C4-2B (cell line): Measurements from ENCODE around the gene ZFYVE26.

ENCODE experiments used
- H3K27ac ChIP-seq: fragments of 450-650 bp; 2 replicates; pipeline ENCODE4 v1.5.1; 2017
- CTCF ChIP-seq: fragments of 450-650 bp; conservative IDR thresholded peaks from 2 replicates; pipeline ENCODE4 v1.5.1; 2017; ENCODE audit warnings: mild to moderate bottlenecking
- ZFX ChIP-seq: fragments of 450-650 bp; IDR thresholded peaks from 2 replicates; pipeline ENCODE4 v1.6.1; 2017

The ZFYVE26 gene

GRCh38 chr14:67815573-67816225 is 691 bp downstream of the ZFYVE26 start:
- H3K27ac ChIP-seq = peak overlapping the region; percentile 66
- TF ChIP-seq CTCF = no peak
- no peak for TF ChIP-seq ZFX

GRCh38 chr14:67814821-67815220 is 1.6 kb downstream of the ZFYVE26 start:
- no peak for TF ChIP-seq CTCF
- no peak for TF ChIP-seq ZFX
- no peak overlapping the region for H3K27ac ChIP-seq

- H3K27ac ChIP-seq = no peak overlapping the region
- no peak for TF ChIP-seq CTCF
- TF ChIP-seq ZFX = no peak
Observed at GRCh38 chr14:67806246-67806645, 10.1 kb downstream of the ZFYVE26 start.

GRCh38 chr14:67800743-67801142 is 15.6 kb downstream of the ZFYVE26 start:
- TF ChIP-seq CTCF = no peak
- TF ChIP-seq ZFX = no peak
- no peak overlapping the region for H3K27ac ChIP-seq

GRCh38 chr14:67798731-67799130 is 17.7 kb downstream of the ZFYVE26 start:
- TF ChIP-seq ZFX (no peak), CTCF (no peak)
- no peak overlapping the region for H3K27ac ChIP-seq

- no peak for TF ChIP-seq ZFX
- TF ChIP-seq CTCF = no peak
- no peak overlapping the region for H3K27ac ChIP-seq
Observed at GRCh38 chr14:67787673-67788072, 28.7 kb downstream of the ZFYVE26 start.

- TF ChIP-seq ZFX (no peak), CTCF (no peak)
Observed at GRCh38 chr14:67785270-67786109, 30.9 kb downstream of the ZFYVE26 start.

More at GRCh38 chr14:67785270-67786109, 30.9 kb downstream of the ZFYVE26 start:
- no peak overlapping the region for H3K27ac ChIP-seq
